Fibroblast of the conjunctiva (primary cell): ENCODE results near the gene TSPAN18.

ENCODE experiments used
- DNase-seq: peaks from one replicate; pipeline ENCODE4 v3.0.0-alpha.2; 2010; ENCODE audit warnings: low read depth

The TSPAN18 gene

DNA sequence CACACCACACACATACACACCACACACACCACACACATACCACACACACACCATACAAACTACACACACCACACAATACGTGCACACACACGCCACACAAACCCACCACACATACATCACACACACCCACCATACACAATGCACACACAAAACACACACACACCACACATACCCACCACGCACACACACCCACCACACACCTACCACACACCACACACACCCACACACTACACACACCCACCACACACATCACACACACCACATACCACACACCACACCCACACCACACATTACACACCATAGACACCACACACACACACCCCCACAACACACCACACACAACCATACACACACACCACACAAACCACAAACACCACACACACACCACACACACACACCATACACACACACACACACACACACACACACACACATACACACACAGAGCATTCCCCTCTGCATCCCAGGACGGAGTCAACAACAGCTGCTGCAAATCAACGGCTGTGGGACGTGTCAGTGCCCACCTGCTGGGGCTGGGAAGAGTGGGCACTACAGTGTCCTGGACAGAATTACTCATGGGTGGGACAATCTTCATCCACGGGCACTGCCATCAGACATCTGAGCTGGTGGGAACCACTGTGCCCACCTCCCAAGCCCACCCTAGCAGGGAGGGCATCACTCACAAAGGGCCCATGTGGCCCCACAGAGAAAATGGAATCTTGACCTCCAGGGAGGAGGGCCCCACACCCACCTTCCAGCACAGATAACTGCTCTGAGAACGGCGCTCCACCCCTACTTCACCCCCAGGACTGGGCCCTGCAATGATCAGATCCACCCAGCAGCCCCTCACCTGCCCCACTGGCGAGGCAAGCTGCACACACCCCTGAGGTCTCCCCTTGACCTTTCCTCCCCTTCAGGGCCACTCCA lies 215.5 kb downstream of the TSPAN18 start:
- no peak for DNase-seq

DNA sequence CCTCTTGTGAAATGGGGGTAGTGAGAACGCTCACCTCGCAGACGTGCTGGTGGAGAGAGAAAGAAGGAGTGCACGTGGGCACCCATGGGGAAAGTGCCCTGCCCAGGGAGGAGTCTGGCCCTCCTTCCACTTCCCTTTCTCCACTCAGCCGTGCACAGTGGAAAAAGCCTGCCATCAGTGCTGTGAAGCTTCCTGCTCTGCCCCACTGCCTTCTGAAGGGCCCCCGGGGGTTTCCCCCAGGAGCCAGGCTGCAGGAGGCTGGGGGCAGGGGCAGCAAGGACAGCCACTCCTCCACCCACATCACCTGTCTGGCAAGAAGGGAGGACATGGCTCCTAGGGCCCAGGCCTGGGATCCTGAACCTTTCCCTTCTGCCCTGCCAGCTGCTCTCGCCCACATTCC lies 216.4 kb downstream of the TSPAN18 start:
- no peak for DNase-seq

DNA sequence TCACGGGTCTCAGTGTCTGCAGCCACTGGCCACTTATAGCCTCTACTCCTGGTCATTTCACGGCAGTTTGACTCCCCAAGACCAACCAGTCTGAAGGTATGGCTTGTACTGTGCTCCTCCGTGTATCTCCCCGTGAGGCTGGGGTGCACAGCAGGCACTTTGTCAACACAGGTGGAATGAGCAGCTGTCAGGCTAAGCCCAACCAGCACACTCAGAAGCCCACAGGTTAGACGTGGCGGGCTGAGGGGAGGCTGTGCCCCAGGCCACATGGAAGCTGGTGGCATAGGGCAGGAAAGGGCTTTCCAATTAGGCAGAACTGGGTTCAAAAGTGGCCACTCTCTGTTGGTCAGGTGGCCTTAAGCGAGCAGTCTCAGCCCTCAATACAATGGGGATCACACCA lies 216.9 kb downstream of the TSPAN18 start:
- DNase-seq, result no peak

DNA sequence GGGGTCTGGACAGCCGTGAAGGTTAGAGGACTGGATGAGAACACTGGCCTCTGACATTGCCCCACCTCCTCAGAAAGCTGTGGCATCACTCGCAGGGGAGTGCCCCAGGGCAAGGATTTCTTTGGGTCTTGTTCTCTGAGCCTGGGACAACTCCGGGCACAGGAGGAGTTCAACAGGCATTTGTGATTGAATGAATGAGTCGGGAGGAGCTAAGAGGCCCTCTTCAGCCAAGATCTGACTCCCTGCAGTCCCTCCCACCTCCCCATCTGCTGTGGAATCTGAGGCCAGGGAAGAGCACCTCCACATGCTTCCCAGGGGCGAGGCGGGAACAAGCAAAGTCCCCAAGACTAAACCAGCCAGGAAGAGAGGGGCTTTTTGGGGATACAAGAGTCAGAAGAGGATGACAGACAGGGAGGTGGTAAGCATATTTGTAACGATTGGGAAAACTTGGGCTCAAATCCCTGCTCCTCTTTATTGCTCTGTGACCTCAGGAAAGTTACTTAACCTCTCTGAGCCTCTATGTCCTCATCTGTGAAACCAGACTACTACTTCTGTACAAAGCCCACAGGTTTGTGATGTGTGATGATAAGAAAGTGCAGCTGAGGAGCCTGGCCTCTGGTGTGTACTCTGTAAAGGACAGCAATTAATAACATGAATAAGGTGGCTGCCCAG lies 217.6 kb downstream of the TSPAN18 start:
- DNase-seq, result no peak

DNA sequence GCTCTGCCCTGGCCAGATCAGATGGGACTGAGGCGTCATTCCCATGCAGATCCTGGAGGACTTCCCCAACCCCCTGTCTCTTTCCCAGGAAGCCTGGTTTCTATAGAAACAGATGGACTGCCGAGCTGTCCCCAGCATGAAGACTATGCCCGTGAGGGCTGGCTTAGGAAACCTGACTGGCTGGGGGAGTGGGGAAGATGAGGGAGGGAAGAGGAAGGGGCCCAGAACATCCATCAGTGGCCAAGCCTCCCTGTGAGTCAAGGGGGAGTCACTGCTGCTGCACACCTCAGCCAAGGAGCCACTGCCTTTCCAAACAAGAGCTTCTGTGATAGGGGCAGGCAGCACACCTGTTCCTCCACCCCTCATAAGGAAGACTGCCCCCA lies 218.1 kb downstream of the TSPAN18 start:
- no peak for DNase-seq

DNA sequence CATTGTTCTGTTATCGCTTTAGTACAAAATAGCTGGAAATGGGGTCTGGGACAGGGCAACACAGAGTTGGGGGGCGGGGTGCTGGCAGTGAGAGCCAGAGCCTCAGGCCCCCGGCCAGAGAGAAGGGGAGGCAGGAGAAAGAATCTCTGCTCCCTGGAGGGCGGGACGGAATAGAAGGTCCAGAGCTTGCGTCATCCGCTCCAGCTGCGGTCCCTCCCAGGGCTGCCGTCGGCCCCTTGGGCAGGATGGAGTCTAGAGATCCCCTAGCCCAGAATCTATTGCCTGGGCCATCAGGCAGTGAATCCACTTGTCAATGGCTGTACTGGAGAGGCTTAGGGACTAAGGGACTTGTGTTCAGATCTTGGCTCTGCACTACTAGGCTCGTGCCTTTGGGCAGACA lies 218.9 kb downstream of the TSPAN18 start:
- no peak for DNase-seq

DNA sequence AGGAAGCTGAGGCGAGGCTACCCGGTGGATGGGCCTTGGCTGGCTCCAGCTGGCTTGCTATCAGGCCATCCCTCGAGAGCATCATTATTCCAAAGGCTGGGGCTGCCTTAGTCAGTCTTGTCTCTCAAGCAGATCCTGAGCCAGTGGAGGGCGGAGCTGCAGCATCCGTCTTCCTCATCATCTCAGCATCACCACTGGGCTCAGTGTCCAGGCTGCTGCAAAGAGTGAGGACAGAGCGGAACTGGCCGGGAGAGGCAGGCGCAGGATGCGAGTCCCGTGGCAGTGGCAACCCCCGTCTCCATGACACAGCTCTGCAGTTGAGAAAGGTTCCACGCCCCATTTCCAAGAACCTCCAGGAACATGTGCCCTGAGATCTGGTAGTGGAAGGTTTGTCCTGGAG lies 219.5 kb downstream of the TSPAN18 start:
- peak; percentile 30 for DNase-seq

DNA sequence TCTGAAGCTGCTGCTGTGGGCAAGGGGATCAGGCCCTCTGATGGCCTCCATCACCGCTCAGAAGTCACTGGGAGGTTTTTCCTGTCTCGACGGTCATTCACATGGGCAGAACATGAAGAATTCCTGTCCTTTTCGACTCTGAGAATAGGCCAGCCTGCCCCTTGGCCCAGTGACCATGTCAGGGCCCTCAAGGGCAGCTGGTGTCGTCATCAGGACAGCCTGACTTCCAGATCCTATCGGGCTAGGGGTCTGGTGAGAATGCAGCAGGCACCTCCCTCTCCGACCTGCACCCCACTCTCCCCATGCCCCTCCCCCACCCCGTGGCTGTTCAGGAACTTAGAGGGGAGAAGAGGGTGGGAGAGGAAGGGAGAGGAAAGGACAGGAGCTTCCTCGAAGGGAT lies 220.4 kb downstream of the TSPAN18 start:
- DNase-seq, result no peak

DNA sequence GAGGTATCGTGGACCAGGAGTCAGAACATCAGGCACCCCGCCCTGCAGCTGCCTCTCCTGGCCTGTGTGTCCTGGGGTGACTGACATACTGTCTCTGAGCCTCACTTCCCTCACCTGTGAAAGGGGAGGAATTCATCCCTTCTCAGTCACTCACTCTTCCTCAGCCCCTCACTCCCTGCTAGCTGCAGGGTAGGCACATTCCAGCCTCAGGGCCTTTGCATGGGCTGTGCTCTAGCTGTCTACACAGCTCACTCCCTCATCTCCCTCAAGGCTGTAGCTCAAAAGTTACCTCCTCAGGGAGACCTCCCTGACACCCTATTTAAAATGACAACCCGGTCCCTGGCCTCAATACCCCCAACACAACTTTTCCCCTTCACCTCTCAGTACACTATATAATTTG lies 221.4 kb downstream of the TSPAN18 start:
- DNase-seq, result no peak

DNA sequence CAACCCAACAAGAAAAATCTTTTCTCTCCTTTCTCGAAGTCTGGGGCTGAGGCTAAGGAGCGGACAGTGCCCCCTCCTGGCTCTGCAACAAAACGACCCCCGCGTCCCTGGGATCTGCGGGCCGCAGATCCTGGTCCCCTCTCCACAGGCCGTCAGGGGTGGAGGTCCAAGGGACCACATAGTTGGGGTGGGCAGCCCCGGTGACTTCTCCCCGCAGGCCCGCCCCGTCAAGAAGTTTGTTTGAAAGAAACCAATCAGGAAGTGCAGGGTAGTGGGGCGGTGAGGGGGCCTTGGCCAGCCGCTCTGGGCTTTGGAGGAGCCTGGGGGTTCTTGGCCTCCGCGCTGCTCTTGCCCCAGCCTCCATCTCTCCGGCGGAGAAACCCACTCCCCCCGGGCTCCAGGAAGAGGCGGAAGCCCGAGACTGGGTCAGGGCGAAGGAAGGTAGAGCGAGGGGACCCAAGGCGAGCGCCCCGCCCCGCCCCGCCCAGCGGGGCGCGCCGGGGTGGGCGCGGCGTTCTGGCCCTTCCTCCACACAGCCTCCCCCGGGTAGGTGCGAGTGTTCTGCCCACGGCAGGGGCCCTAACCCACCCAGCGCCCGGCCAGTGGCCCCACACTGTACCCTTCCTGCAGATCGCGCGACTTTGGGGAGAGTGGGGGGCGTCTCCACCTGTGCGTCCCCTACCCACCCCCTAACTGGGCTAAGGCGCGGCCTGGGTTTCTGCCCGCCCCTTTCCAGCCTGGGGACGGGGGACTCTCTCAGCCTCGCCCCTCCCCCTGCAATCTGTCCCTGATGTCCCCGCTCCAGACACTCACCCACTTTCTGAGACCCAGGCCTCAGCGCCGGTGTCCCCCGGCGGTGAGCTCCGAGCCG lies 222.6 kb downstream of the TSPAN18 start:
- DNase-seq, result peak; percentile 22

DNA sequence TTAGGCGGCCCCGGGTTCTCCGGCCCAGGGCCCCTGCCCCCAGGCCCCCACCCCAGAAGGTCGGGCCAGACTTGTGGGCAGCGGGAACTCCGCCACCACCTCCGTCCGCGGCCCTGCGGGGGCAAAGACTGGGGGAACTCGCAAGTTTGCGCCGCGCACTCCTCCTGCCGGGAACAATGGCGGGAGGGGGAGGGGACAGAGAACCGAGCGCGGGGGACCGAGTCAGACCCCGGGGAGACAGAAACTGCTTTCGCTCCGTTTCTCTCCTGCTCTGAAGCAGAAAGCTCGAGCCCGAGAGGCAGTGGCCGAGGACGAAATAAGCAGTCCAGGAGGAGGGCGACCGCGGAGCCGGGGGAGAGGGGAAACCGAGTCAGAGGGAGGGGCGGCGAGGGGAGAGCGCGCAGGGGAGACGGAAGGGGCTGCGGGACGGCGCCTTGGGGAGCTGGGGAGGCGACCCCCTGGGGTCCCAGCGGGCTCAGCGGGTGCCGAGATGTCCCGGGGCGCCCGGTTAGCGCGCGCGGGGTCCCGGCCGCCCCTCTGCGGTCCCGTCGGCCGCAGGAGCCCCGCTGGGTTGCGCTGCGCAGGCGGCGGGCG lies 223.4 kb downstream of the TSPAN18 start:
- no peak for DNase-seq

DNA sequence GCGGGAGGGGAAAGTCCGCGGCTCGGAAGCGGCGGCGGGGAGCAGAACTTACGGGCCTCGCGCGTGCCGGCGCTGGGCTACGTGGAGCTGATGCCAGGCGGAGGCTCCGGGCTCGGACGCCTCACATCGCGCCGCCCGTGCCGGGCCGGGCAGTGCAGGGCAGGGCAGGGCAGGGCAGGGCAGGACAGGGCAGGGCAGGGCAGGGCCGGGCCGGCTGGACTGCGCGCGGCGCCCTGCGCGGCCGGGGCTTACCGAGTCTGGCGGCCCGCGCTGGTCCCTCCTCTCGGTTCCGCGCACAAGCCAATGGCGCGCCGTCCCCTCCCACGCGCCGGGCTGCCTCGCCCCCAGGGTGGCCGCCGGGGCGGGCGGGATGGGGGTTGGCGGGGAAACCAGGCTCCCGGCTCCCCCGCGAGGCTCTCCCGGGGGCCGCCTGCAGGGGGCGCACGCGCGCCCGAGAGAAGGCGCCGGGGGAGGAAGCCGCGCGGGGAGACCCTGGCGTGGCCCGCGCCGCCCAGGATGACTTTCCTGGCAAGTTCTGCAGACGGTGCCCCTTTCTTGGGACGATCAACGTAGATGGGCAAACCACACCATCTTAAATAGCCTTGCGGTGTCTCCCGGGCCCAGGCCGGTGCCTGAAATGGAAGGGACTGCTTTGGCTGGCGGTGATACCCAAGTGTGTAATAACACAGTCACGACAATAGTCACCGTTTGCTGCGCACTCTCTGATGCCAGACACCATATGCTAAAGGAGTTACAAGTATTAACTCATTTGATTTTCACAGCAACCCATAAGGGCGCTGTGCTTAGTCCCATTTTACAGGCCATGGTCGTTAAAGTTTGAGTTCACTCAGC lies 224.1 kb downstream of the TSPAN18 start, which contains the start of gene TP53I11:
TP53I11 (minus strand) TSS at position 259 of the 852 bp plus-strand sequence. CDS start 12,548 bp downstream, outside the sequence.
- DNase-seq, result peak; percentile 53

DNA sequence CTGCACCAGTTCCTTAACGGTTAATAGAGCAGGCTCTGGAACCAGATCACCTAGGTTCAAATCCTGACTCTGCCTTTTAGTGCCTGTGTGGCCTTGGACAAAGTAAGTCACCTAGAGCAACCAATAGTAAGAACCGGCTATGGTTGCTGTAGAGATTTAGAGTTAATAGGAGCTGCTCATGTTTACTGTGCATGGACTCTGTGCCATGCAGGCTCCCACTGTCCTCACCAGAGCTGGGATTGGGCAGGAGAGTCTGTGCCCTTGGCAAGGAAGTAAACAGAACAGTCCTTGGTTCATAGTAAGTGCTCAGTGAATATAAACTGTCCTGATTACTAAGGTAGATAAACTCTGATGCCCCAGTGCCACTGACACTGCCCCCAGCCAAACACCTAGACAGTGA lies 225.3 kb downstream of the TSPAN18 start:
- DNase-seq, result no peak

DNA sequence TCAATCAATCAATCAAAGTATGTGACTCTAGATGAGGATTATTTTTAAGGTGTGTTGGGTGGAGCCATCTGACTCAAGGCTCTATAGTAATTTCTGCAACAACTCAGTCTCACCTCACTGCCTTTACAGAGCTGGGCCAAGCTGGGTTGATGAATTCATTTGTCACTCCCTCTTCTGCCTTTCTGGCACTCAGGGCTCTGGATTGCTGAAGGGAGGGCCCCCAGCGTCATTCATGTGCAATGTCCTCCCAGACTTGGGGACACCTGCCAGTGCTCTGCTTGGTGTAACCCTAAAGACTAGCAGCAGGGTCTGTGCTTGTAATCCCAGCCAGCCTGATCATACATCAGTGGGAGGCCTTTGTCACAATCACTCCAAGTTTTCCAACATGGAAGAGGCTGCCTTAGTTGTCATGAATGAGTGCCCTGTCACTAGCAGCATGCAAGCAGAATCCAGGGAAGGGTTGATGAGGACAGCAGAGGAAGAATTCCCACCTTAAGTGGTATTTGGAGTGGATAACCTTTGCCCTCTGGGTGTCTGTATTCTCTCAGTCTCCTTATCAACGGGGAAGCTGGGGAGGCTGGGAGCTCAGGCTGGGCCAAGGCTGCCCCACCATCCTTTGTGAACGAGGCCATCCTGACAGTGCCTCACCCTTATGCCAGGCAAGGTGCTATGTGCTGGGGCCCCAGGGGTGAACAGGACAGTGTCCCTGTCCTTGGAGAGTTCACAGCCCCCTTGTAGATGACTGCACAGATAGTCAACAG lies 225.9 kb downstream of the TSPAN18 start:
- no peak for DNase-seq

DNA sequence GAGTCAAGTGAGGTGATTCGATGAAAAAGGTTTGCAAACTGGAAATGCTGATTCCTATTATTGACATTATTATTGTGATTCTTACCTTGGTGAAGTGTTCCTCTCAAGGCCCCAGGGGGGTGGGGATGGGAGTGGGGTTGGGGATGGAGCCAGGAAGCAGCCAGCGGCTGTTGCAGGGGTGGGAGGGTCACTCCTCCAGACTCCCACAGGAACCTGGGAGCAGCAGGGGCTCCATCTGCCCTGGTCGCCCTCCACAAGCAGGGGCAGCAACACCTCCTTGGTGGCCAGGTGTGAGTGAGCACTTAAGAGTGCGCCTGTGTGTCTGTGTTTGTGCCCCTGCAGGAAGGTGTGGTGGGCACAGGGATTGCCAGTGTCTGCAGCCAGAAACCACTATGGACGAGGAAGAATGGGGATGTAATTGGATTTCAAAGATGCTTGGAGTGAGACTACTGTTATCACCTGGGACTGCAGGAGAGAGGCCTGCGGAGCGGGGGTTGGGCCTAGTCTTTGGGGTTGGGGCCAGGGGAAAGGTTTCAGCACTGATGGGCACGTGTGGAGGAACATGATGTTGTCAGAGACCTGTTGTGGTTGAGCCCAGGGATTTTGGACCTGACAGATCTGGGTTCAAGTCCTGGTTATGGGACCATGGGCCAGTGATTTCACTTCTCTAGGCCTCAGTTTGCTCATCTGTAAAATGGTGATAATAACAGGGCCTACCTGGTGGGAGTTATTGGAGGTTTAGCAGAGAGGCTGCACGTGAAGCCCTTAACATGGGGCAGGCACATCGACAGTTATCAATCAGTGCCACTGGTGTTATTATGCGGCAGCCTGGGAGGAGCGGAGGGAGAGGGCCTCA lies 227.5 kb downstream of the TSPAN18 start:
- DNase-seq, result no peak

DNA sequence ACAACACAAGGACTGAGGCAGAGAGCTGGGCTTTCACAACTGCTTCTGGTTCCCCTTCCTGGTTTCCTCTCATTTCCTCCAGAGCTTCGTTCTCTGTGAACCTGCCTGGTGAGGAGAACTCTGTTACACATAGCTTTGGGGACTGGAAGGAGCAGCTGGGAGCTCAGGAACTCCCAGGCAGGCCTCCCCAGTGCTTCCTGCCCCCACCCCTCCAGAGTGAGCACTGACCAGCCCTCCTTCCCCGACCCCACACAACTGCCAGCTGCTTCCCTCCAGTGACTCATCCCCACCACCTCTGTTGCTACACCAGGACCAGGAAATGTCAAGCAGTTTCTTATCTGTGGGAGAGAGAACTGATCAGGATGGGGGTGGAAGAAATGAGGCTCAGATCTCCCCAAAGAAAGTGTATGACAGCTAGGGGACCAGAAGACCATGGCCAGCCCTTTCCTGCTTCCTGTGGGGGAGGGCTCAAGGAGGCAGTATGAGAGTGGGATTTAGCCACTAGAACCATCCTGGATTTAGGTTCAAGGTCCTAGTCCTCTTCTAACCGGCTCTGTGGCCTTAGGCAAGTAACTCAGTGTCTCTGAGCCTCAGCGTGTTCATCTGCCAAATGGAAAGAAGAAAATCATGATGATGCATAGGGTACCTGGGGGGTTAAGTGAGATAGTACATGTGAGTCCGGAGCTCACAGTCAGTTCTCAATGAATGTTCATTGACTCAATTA lies 228.4 kb downstream of the TSPAN18 start:
- DNase-seq, result peak; percentile 47

DNA sequence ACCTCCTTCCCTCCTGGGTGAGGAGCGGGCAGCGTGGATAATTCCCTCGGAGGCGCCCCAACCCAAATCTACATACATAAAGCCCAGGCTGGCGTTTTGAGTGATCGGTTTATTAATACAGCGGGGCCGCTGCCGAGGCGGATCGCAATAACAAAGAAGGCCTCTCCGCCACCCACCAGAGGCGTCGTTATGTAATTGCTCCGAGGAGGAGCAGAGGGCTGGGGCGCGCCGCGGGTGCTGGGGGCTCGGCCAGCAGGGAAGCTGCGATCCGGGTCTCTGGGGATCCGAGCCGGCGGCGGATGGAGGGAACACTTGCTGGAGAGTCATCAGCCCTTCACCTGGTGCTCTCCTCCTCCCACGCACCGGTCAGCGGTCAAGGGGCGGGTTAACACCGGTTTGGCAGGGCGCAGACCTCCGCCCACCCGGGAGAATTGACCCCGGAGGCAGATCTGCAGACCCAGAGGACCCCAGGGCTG lies 230.3 kb downstream of the TSPAN18 start:
- no peak for DNase-seq

DNA sequence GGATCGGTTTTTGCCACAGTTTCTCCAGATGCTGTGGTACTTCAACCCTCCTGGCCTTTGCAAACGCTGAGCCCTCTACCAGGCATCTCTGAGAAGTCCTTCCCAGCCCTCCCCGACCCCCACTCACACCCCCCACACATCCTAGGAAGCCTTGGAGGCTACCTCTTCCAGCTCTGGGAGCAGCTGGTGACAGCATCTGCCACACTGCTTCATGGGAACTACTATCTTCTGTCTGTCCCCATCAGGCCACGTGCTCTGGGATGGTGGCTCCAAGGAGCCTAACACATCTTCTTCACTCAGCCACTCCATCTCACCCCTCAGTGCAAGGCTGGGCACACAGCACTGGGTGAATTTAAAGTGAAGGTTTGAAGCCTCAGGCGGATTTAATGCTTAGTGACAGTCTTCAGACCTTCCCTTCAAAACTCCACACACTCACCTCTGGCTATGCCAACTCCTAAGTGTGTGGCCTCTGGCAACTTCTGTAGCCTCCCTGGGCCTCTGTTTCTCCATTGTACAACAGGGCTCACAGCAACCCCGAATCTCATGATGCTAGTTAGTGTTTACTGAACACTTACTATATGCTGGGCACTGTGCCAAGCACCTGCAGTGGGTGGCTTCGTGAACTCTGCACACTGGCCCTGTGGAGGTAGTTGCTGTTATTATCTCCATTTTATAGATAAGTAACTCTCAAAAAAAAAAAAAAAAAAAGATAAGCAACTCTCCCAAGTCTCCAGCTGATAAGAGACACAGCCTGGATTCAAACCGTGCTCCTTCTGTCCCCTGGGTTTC lies 231.2 kb downstream of the TSPAN18 start:
- DNase-seq, result no peak
